Astrocyte (in vitro differentiated cells and primary cell): Measurements from ENCODE around the gene ITPKB. TPM values are rescaled to one million over a fixed set of nuclear protein-coding genes. Genes with fewer than 3 reads are reported as not detected.
A peak's percentile ranks its signal among the peaks of the same experiment; 100 is the strongest.

ENCODE experiments used
- DNase-seq: peaks from one replicate; pipeline ENCODE4 v3.0.0-alpha.2; 2010; ENCODE audit warnings: low read depth
- FAIRE-seq: peaks from 2 replicates; lab custom pipeline; 2011; peaks lifted over from hg19 to GRCh38; lab: Jason Lieb, UNC
- H2AFZ ChIP-seq: 2 replicates; pipeline ENCODE4 v1.6.0; 2012; ENCODE audit warnings: low read depth, low read length, inconsistent platforms
- H3K27ac ChIP-seq: 2 replicates; pipeline ENCODE4 v1.5.1; 2011; ENCODE audit warnings: low read depth, low read length, inconsistent platforms
- H3K27me3 ChIP-seq: 2 replicates; pipeline ENCODE4 v1.6.0; 2011; ENCODE audit warnings: low read length, inconsistent platforms; ENCODE audit not compliant: insufficient read depth
- H3K36me3 ChIP-seq: 2 replicates; pipeline ENCODE4 v1.5.1; 2011; ENCODE audit warnings: low read length, inconsistent platforms; ENCODE audit not compliant: insufficient read depth
- H3K4me1 ChIP-seq: 2 replicates; pipeline ENCODE4 v1.5.1; 2011; ENCODE audit warnings: low read length, inconsistent platforms; ENCODE audit not compliant: insufficient read depth
- H3K4me2 ChIP-seq: 2 replicates; pipeline ENCODE4 v1.6.0; 2012; ENCODE audit warnings: low read length, inconsistent platforms
- H3K4me3 ChIP-seq: 2 replicates; pipeline ENCODE4 v1.5.1; 2011; ENCODE audit warnings: low read depth, mild to moderate bottlenecking, low read length, inconsistent platforms; ENCODE audit not compliant: insufficient read depth
- H3K79me2 ChIP-seq: 2 replicates; pipeline ENCODE4 v1.6.0; 2012; ENCODE audit warnings: mild to moderate bottlenecking, low read length, inconsistent platforms; ENCODE audit not compliant: insufficient read depth
- H3K9ac ChIP-seq: 2 replicates; pipeline ENCODE4 v1.6.0; 2012; ENCODE audit warnings: mild to moderate bottlenecking, low read length, inconsistent platforms
- H3K9me3 ChIP-seq: 2 replicates; pipeline ENCODE4 v1.5.1; 2012; ENCODE audit warnings: low read depth, mild to moderate bottlenecking, low read length, inconsistent platforms; ENCODE audit not compliant: insufficient read depth
- H4K20me1 ChIP-seq: 2 replicates; pipeline ENCODE4 v1.6.0; 2012; ENCODE audit warnings: low read length, inconsistent platforms; ENCODE audit not compliant: insufficient read depth
- H3K27ac Mint-ChIP-seq: one replicate; pipeline ENCODE4 v1.8.0; 2021; ENCODE audit warnings: mild to moderate bottlenecking, mixed read lengths; ENCODE audit not compliant: unreplicated experiment
- H3K27me3 Mint-ChIP-seq: one replicate; pipeline ENCODE4 v1.8.0; 2021; ENCODE audit warnings: low read depth, mixed read lengths; ENCODE audit not compliant: unreplicated experiment
- H3K36me3 Mint-ChIP-seq: one replicate; pipeline ENCODE4 v1.8.0; 2021; ENCODE audit warnings: low read depth, mixed read lengths; ENCODE audit not compliant: unreplicated experiment
- H3K4me1 Mint-ChIP-seq: one replicate; pipeline ENCODE4 v1.8.0; 2021; ENCODE audit warnings: low read depth, mixed read lengths; ENCODE audit not compliant: unreplicated experiment
- H3K4me3 Mint-ChIP-seq: one replicate; pipeline ENCODE4 v1.8.0; 2021; ENCODE audit warnings: mild to moderate bottlenecking, moderate library complexity, mixed read lengths; ENCODE audit not compliant: unreplicated experiment
- H3K9me3 Mint-ChIP-seq: one replicate; pipeline ENCODE4 v1.8.0; 2021; ENCODE audit warnings: mild to moderate bottlenecking, mixed read lengths; ENCODE audit not compliant: unreplicated experiment
- CTCF ChIP-seq: IDR thresholded peaks from 2 replicates; pipeline ENCODE4 v1.5.1; 2011; ENCODE audit warnings: low read depth, mild to moderate bottlenecking, inconsistent platforms, low read length, moderate library complexity; ENCODE audit not compliant: insufficient read depth
- EZH2 ChIP-seq: IDR thresholded peaks from 2 replicates; pipeline ENCODE4 v1.6.1; 2012; ENCODE audit warnings: mild to moderate bottlenecking, low read length, inconsistent platforms; ENCODE audit not compliant: insufficient read depth
- total RNA-seq: library from RNA; stranded (reverse); gene quantifications from 2 replicates; pipeline ENCODE4 v1.2.1, GENCODE V29; 2021

The ITPKB gene
- total RNA-seq, 1 donor from 2014 or later, result 10.5 TPM

GRCh38 chr1:226643177-226643576, 95.9 kb downstream of the ITPKB start:
- Histone ChIP-seq H4K20me1 (peaks cover 3% of the 10 kb centered on the region), H3K79me2 (no peaks in the 10 kb centered on the region), H3K9me3 (no peaks in the 10 kb centered on the region), H3K4me2 (peak overlapping the region; percentile 77), H3K27me3 (no peaks in the 10 kb centered on the region), H3K36me3 (no peaks in the 10 kb centered on the region), H3K27ac (no peak overlapping the region), H3K9ac (peak overlapping the region; percentile 51), H2AFZ (no peak overlapping the region), H3K4me1 (peaks cover 33% of the 10 kb centered on the region), H3K4me3 (no peak overlapping the region)
- no peak overlapping the region for H3K27ac Mint-ChIP-seq
- FAIRE-seq (no peak), DNase-seq (peak; percentile 82)
- TF ChIP-seq EZH2 (no peak), CTCF (no peak)
- peaks cover 26% of the 10 kb centered on the region for H3K4me1 Mint-ChIP-seq
- peak overlapping the region; percentile 37 for H3K4me3 Mint-ChIP-seq
- H3K9me3 Mint-ChIP-seq, result no peaks in the 10 kb centered on the region
- peaks cover 6% of the 10 kb centered on the region for H3K36me3 Mint-ChIP-seq
- H3K27me3 Mint-ChIP-seq, result peaks cover 6% of the 10 kb centered on the region

- H3K79me2 ChIP-seq, result no peaks in the 10 kb centered on the region
- no peaks in the 10 kb centered on the region for H3K36me3 ChIP-seq
- H3K4me1 ChIP-seq, result peaks cover 33% of the 10 kb centered on the region
- Mint-ChIP-seq H3K4me1 (peaks cover 26% of the 10 kb centered on the region), H3K4me3 (no peak overlapping the region), H3K36me3 (peaks cover 4% of the 10 kb centered on the region), H3K27ac (no peak overlapping the region), H3K27me3 (peaks cover 4% of the 10 kb centered on the region), H3K9me3 (no peaks in the 10 kb centered on the region)
- no peak for FAIRE-seq
- H3K9me3 ChIP-seq, result no peaks in the 10 kb centered on the region
- H3K27ac ChIP-seq, result no peak overlapping the region
- peaks cover 3% of the 10 kb centered on the region for H4K20me1 ChIP-seq
- no peaks in the 10 kb centered on the region for H3K27me3 ChIP-seq
- no peak overlapping the region for H2AFZ ChIP-seq
- no peak for DNase-seq
- TF ChIP-seq EZH2 (no peak), CTCF (no peak)
- no peak overlapping the region for H3K4me3 ChIP-seq
- H3K9ac ChIP-seq, result peak overlapping the region; percentile 51
- no peak overlapping the region for H3K4me2 ChIP-seq
Measured at GRCh38 chr1:226642421-226642820, 96.7 kb downstream of the ITPKB start.

- Histone ChIP-seq H3K27me3 (no peaks in the 10 kb centered on the region), H4K20me1 (peaks cover 3% of the 10 kb centered on the region), H3K4me1 (peaks cover 33% of the 10 kb centered on the region), H3K4me3 (no peak overlapping the region), H3K27ac (no peak overlapping the region), H3K79me2 (no peaks in the 10 kb centered on the region), H2AFZ (no peak overlapping the region), H3K4me2 (no peak overlapping the region), H3K36me3 (no peaks in the 10 kb centered on the region), H3K9ac (no peak overlapping the region), H3K9me3 (no peaks in the 10 kb centered on the region)
- H3K4me1 Mint-ChIP-seq, result peaks cover 26% of the 10 kb centered on the region
- H3K27ac Mint-ChIP-seq, result no peak overlapping the region
- peaks cover 5% of the 10 kb centered on the region for H3K36me3 Mint-ChIP-seq
- FAIRE-seq (no peak), DNase-seq (no peak)
- H3K4me3 Mint-ChIP-seq, result no peak overlapping the region
- H3K9me3 Mint-ChIP-seq, result no peaks in the 10 kb centered on the region
- H3K27me3 Mint-ChIP-seq, result peaks cover 5% of the 10 kb centered on the region
- TF ChIP-seq CTCF, result no peak
- no peak for TF ChIP-seq EZH2
Measured at GRCh38 chr1:226641671-226642231, 97.3 kb downstream of the ITPKB start.
